HG03097 (cell line): ENCODE measurements around the gene GNG7.
"Not testable (repeated sequence)": the region's sequence is repeated elsewhere in the genome, so short reads cannot be mapped to it uniquely, and the experiment has no call there.

Source experiments
- ATAC-seq: cut with Tn5 transposase; IDR thresholded peaks from one replicate; pipeline ENCODE4 v1.9.1; 2021; ENCODE audit not compliant: unreplicated experiment, low FRiP score

GNG7 gene

GRCh38 chr19:2606774-2607173 lies 95.7 kb downstream of the GNG7 start:
- ATAC-seq: not testable (repeated sequence)

- not testable (repeated sequence) for ATAC-seq
Observed at GRCh38 chr19:2605889-2606288, 96.6 kb downstream of the GNG7 start.

GRCh38 chr19:2604747-2605329 lies 97.7 kb downstream of the GNG7 start:
- no peak for ATAC-seq

- no peak for ATAC-seq
Observed at GRCh38 chr19:2603334-2603733, 99.2 kb downstream of the GNG7 start.

GRCh38 chr19:2602391-2603181 lies 99.9 kb downstream of the GNG7 start:
- no peak for ATAC-seq

GRCh38 chr19:2600914-2601870 lies 101.3 kb downstream of the GNG7 start:
- no peak for ATAC-seq

- ATAC-seq: no peak
Observed at GRCh38 chr19:2594319-2594718, 108.2 kb downstream of the GNG7 start.

GRCh38 chr19:2592824-2593223 lies 109.7 kb downstream of the GNG7 start:
- no peak for ATAC-seq

GRCh38 chr19:2591537-2592291 lies 110.8 kb downstream of the GNG7 start:
- ATAC-seq: no peak

GRCh38 chr19:2590630-2591399 lies 111.7 kb downstream of the GNG7 start:
- no peak for ATAC-seq

- no peak for ATAC-seq
Observed at GRCh38 chr19:2589441-2589840, 113.1 kb downstream of the GNG7 start.

- ATAC-seq: no peak
Observed at GRCh38 chr19:2588081-2588777, 114.3 kb downstream of the GNG7 start.

- ATAC-seq: no peak
Observed at GRCh38 chr19:2587001-2587719, 115.3 kb downstream of the GNG7 start.

GRCh38 chr19:2586196-2586595 lies 116.3 kb downstream of the GNG7 start:
- no peak for ATAC-seq

- ATAC-seq: no peak
Observed at GRCh38 chr19:2584002-2584401, 118.5 kb downstream of the GNG7 start.

GRCh38 chr19:2582984-2583956 lies 119.2 kb downstream of the GNG7 start:
- ATAC-seq: no peak

GRCh38 chr19:2580396-2580795 lies 122.1 kb downstream of the GNG7 start:
- not testable (repeated sequence) for ATAC-seq
